ENCODE data around the gene TFEB. TPM values are rescaled to one million over a fixed set of nuclear protein-coding genes. Genes with fewer than 3 reads are reported as not detected.
A peak's percentile ranks its signal among the peaks of the same experiment; 100 is the strongest.

Gene TFEB
- total and polyA plus RNA-seq, 10 of the 15 experiments (the other 5 are each of a cell fraction or from before 2014, with no cell fraction given): 0.84 to 108 (median 60.8) TPM

- TF ChIP-seq CREB1 (IDR thresholded peaks at IDR 0.05; ENCODE audit: low read depth): no peak
- no peak for TF ChIP-seq ZZZ3 (IDR thresholded peaks at IDR 0.05; ENCODE audit: control insufficient read depth, insufficient read length, low read depth)
- TF ChIP-seq EP300 (IDR thresholded peaks at IDR 0.05; ENCODE audit: borderline replicate concordance in 1 of 2, control insufficient read depth in 1 of 2, low read depth in 2 of 2, low read length in 2 of 2): no peak
- no peak for TF ChIP-seq KLF5 (IDR thresholded peaks at IDR 0.05; ENCODE audit: partially characterized antibody)
- TF ChIP-seq IRF4 (IDR thresholded peaks at IDR 0.05; ENCODE audit: low read depth, low read length): no peak
- no peak for TF ChIP-seq ATF2 (IDR thresholded peaks at IDR 0.05; ENCODE audit: low read length)
- TF ChIP-seq SREBF2 (IDR thresholded peaks at IDR 0.05; ENCODE audit: low read length): no peak
- TF ChIP-seq CBFB (IDR thresholded peaks at IDR 0.05; ENCODE audit: low read depth): no peak
- no peak; the same call in 1 of the 2 replicates for TF ChIP-seq NBN (IDR thresholded peaks at IDR 0.05)
- no peak for TF ChIP-seq BMI1 (IDR thresholded peaks at IDR 0.05; ENCODE audit: borderline replicate concordance)
- no peak for TF ChIP-seq PAX5 (IDR thresholded peaks at IDR 0.05; ENCODE audit: borderline replicate concordance, low read depth, low read length)
- no peak for TF ChIP-seq POLR2AphosphoS2 (IDR thresholded peaks at IDR 0.05; ENCODE audit: low read depth, low read length)
- TF ChIP-seq ZNF24 (IDR thresholded peaks at IDR 0.05): no peak
- no peak; the same call in 1 of the 2 replicates for TF ChIP-seq EED (IDR thresholded peaks at IDR 0.05; ENCODE audit: low read depth)
- no peak for TF ChIP-seq NFYA (IDR thresholded peaks at IDR 0.05; ENCODE audit: borderline replicate concordance, low read depth, low read length)
- no peak for TF ChIP-seq ZBTB40 (IDR thresholded peaks at IDR 0.05; ENCODE audit: borderline replicate concordance)
- no peak for TF ChIP-seq FOXK2 (IDR thresholded peaks at IDR 0.05)
- TF ChIP-seq PBX3 (IDR thresholded peaks at IDR 0.05; ENCODE audit: insufficient replicate concordance, low read depth, low read length): no peak
- no peak for TF ChIP-seq EZH2 (IDR thresholded peaks at IDR 0.05; ENCODE audit: borderline replicate concordance, control insufficient read depth, low read depth, low read length)
- TF ChIP-seq GABPA (IDR thresholded peaks at IDR 0.05; ENCODE audit: low read depth): no peak
- no peak for TF ChIP-seq JUND (IDR thresholded peaks at IDR 0.05; ENCODE audit: low read depth, low read length)
- no peak; a peak in 1 of 4 replicates for TF ChIP-seq IKZF2 (IDR thresholded peaks at IDR 0.05)
- TF ChIP-seq HDGF (IDR thresholded peaks at IDR 0.05): peak; percentile 61; the same call in 1 of the 2 replicates
These were observed 562 bp downstream of the TFEB start (continued) for GRCh38 chr6:41734666-41735426.

Data from GM12878 (cell line).